Posterior vena cava (tissue), 2 donors: ENCODE measurements around the gene FAM24B. TPM values are rescaled to one million over a fixed set of nuclear protein-coding genes. Genes with fewer than 3 reads are reported as not detected.
"Not testable (repeated sequence)": the region's sequence is repeated elsewhere in the genome, so short reads cannot be mapped to it uniquely, and the experiment has no call there.

Source experiments
- DNase-seq: peaks from one replicate; pipeline ENCODE4 v3.0.0-alpha.2; 2020; ENCODE audit warnings: low spot score
- intact Hi-C, 2 donors: fragments of 100-400 bp; cut with DNase I; formaldehyde crosslinking; loops; one replicate each; pipeline versions ENCODE4 v1.14.1 to v1.14.2; 2022 to 2023
- long read RNA-seq, 2 donors: library from polyadenylated mRNA; unstranded; transcript quantifications; one replicate each; pipeline ENCODE4 v2.0.0, GENCODE V29; 2020 to 2021
- total RNA-seq, 2 donors: library from RNA; stranded (reverse); fragmentation: NEBNext Ultra II Directional; extraction: Animal tissue kit (Norgen Biotek cat#: 25700); gene quantifications; one replicate each; pipeline ENCODE4 v1.2.1, GENCODE V29; 2021
- donor health status: DM: yes; HTN: yes; CAD: no.
- donor health status: DM: yes; HTN: yes; CAD: no.

Gene FAM24B, protein sequence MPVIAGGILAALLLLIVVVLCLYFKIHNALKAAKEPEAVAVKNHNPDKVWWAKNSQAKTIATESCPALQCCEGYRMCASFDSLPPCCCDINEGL
- 1 to 10 TPM; 1.4 TPM for total RNA-seq
- long read RNA-seq, donor 1, result 0 reads
- long read RNA-seq, donor 2, result 0 reads

DNA sequence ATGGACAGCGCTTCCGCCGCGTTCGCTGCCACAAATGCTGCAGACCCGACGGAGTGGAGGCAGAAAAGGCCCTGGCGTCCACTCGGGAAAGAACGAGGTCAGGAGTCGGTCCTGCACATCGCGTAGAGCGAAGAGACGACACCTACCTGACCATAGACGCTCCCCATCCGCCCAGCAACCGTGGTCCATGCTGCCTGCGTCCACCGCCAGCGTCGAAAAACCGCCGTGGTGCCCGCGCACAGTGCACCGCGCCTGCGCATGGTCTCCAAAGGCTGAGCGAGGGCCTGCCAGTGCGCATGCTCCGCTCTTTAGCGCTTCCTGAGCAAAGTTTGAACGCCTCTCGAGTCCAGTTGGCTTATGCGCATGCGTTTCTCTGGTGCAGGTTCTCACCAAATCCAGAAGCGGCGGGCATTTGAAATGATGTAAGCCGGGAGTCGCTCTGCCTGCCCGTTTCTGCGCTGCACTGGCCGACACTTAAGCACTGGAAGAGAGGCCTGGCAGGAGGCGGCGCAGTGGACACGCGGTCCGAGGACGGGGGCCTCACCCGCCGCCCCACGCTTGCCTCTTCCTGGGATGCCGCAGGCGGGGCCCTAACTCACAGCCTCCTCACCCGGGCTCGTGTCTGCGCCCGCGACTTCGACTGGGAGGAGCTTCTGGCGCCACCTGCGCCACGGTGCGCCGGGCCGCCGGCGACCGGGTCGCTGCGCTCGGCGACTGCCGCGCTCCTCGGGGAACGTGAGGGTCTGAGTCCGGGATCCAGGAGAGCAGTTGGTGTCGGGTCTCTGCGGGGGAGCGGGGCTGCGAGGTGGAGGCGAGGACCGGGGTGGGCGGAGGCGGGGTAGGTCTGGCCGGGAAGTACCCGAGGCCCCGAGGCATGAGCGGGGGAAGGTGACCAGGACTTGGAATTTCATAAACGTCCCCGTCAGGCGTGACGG is at the start of gene FAM24B:
Gene FAM24B (minus strand): TSS at position 243 of the 935 bp plus-strand sequence. CDS start 29,066 bp downstream, outside the sequence.
- peak; percentile 97 for DNase-seq
- intact Hi-C loops, result loop anchor here in 1 of 2 donors (5.0 kb wide), 1 partner anchor 887 kb away; no protein-coding TSS in a partner anchor

DNA sequence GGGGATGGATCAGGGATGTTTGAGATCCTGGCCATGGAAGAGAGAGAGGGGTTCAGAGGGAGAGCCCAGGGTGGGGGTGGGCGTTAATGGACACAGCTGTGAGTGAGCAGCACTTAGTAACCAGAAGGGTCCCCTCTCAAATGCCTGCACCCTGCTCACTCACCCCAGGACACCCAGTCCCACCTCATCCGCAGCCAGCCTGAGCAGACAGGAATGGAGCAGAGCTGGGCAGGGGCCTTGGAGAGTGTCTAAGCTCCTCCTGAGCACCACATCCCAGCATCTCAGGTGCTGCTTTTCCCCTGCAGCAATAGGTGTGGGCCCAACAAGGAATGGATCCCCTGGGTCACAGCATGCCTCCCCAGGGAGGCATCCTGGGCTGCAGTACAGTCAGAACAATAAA is 36.3 kb upstream of the FAM24B start:
- intact Hi-C loops, result no loop called here
- no peak for DNase-seq

DNA sequence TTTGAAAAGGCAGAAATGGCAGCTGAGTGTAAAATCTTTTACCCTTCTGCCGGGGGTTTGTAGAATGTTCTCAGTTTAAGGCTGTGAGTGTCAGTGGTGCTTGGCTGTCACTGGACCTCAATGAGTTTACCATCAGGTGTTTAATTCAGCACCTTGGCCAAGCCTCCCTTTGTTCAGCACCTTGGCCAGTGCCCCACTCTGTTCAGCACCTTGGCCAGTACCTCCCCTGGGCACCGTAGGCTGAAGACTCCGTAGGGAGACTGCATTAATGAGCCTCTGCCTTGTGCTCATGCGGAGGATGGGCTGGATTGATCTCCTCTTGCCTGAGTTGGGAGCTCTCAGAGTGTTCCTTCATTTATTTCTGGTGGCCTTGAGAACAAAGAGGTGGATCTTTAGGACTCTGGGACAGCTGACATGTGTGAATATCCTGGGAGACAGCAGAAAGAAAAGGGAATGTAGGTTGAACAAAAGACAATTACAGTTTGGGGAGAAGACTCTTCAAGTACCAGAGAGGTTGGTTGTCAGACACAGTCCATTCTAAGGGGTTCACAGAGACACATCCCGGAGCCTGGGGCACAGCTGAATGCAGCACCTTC is 32.6 kb upstream of the FAM24B start:
- no peak for DNase-seq
- intact Hi-C loops, result no loop called here

DNA sequence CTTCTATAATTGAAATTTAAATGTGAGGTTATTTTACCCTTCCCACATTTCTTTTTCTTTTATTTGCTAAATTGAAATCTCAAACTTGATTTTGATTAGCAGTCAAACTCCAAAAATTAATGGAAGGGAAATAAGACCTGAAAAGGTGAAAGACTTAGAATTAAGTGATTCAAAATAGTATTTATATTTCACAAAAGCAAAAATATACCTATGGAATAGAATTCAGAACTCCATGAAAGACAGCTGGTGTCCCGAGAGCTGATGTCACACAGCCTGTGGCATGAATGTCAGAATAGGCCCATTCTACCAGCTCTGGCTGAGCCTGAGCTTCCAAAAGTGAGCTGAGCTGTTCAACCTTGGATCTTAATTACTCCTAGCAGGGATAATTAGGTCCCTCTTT is 30.9 kb upstream of the FAM24B start, which contains the start of gene FAM24A:
Gene FAM24A (plus strand): TSS at position 301 of the 400 bp plus-strand sequence. CDS start 1,025 bp downstream, outside the sequence.
- intact Hi-C loops, result no loop called here
- no peak for DNase-seq

DNA sequence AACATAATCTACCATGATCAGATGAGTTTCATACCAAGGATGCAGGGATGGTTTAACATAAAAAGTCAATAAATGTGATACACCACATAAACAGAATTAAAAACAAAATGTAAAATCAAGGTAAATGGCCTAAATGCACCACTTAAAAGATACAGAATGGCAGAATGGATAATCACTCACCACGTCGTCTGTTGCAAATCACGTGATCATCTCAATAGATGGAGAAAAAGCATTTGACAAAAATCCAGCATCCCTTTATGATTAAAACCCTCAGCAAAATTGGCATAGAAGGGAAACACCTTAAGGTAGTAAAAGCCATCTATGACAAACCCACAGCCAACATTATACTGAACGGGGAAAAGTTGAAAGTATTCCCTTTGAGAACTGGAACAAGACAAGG is 24.5 kb upstream of the FAM24B start:
- intact Hi-C loops, DNase-seq: not testable (repeated sequence)

DNA sequence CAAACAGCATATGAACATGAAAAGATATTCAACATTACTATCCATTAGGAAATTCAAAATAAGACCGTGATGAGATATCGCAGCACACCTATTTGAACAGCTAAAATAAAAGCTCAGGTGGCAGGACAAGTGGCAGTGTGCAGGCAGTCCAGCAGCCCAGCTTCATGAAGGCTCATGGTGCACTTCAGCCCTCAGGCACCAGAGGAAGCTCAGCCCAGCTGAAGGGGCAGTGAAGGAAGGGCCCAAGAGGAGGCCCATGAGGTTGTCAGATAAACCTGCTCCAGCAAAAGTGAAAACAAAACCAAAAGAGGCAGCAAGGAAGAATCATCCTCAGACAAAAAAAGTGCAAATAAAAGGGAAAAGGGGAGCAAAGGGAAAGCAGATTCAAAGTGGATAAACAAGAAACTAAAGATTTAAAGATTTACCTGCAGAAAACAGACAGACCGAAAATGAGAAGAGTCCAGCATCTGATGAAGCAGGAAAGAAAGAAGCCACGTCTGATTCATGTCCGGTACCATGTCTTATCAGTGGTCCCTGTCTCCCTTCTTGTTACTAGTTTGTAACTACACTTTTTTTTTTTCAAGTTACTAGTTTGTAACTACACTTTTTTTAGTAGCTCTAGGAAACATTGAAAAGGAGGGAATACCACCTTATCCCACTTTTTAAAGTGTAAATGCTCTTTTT is 15.0 kb upstream of the FAM24B start:
- intact Hi-C loops, result no loop called here
- DNase-seq, result no peak

DNA sequence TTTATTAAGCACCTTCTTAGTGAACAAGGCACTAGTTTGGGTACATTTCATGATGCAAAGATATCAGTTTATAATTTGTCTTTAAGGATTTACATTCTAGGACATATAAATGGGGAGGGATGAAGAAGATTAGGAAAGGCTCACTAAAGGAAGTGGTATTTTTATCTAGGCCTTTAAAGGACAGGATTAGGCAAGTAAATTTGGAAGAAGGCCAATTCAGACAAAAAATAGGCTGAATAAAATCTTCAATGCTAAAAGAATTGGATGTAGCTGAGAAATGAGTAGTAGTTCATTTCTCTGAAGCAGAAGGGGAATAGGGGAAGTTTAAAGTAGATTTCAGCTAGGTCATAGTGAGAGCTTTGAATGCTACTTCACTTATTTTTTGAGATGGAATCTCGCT is 4.8 kb upstream of the FAM24B start:
- no peak for DNase-seq
- intact Hi-C loops, result no loop called here

DNA sequence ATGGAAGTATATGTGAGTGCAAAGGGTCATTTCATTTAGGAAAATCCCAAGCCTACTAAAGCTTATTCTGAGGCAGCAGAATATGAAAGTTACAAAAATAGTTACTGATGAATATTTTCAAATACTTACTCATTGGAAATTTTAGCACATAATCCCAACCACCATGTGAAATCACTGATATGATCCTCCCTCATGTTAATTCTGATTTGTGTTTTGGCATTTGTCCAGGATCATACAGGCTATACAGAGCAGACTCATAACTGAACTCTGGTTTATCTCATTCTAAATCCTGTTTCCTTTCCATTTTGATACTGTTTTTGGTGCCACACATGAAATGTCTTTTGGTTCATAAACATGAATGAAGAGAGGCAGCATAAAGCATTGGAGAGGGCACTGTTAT is 3.4 kb upstream of the FAM24B start:
- no peak for DNase-seq
- intact Hi-C loops, result no loop called here

DNA sequence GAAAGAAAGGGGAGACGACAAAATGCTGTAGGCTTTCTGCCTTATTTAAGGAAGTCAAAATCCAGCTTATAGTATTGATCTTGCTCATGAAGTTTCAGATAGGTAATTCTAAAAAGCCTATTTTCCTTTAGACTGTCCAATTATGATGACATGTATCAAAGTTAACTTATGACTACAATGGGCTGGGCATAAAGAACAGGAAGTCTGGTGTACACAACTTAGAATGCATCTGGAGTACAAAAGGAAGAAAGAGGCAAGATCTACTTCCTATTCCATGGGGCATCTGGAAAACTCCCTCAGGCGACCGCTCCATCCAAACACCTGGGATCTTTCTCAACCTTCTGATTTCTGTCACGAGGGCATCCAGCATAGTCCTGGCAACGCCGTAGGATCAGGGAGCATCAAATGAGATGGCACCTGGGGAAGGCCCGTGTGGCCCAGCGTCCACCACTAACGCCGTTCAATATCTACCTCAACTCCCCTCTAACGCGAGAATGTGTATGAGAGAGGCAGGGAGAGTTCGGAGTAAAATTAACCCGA is 512 bp downstream of the FAM24B start:
- intact Hi-C loops, result loop anchor here in 1 of 2 donors (5.0 kb wide), 1 partner anchor 887 kb away; no protein-coding TSS in a partner anchor
- no peak for DNase-seq

DNA sequence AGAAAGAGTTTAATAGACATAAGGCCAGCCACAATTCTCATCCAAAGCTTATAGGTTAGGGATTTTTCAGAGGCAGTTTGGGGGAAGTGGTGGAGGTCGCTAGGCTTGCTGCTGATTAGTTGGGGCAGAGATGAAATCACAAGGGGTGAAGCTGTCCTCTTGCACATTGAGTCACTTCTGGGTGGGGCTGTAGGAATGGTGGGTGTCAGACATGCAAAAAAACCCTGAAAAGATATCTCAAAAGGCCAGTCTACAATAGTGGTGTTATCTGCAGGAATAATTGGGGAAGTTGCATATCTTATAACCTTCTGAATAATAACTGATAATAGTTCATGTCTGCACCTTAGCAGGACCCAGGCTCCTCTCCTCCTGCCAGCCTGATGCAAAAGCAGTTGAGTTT is 2.1 kb downstream of the FAM24B start:
- intact Hi-C loops, result loop anchor here in 1 of 2 donors (5.0 kb wide), 1 partner anchor 885 kb away; no protein-coding TSS in a partner anchor
- no peak for DNase-seq

DNA sequence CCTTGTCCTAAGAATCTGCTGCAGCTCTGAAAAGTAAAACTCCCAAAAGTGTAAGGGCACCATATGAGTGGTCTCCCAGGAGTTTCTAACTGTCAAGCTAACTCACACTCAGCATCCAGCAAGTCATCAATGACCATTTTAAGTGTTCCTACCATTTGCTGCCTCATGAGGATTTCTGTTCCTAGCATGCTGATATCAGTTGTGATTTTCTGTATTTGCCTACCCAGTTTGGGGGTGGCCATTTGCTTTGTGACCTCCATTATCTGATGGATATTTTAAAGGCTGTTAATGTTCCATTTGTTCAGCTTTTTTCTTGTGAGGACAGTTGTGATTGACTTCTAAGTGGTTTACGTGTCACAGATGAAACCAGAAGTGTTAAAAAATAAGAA is 2.9 kb downstream of the FAM24B start:
- no peak for DNase-seq
- intact Hi-C loops, result loop anchor here in 1 of 2 donors (5.0 kb wide), 1 partner anchor 884 kb away; no protein-coding TSS in a partner anchor

DNA sequence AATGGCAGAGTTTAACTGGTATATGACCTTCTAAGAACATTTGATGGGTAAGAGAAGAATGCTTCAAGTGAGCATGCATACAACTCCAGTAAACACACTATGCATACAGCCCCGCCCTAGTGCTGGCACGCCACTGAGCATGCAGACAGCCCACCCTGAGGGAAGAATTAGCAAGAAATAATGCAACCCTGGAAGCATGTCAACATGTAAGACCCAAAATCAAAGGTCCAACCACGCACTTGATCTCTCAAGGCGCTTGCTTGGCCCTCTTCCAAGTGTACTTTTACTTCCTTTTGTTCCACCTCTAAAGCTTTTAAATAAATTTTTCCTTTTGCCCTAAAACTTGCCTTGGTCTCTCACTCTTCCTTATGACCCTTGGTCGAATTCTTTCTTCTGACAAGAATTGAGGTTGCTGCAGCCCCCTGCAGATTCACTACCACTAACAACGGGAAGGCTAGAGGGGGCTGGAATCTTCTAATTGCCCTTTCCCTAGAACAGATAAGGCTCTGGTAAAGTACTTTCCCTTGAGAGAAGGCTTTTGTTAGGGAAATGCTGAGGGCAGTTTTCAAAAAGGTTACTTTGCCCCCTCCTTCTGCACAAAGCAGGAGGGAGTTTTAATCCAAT is 3.4 kb downstream of the FAM24B start:
- DNase-seq, result no peak
- intact Hi-C loops, result loop anchor here in 1 of 2 donors (5.0 kb wide), 1 partner anchor 884 kb away; no protein-coding TSS in a partner anchor

DNA sequence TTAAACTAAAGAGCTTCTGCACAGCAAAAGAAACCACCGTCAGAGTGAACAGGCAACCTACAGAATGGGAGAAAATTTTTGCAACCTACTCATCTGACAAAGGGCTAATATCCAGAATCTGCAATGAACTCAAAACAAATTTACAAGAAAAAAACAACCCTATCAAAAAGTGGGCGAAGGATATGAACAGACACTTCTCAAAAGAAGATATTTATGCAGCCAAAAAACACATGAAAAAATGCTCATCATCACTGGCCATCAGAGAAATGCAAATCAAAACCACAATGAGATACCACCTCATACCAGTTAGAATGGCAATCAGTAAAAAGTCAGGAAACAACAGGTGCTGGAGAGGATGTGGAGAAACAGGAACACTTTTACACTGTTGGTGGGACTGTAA is 7.4 kb downstream of the FAM24B start:
- DNase-seq, intact Hi-C loops: not testable (repeated sequence)

DNA sequence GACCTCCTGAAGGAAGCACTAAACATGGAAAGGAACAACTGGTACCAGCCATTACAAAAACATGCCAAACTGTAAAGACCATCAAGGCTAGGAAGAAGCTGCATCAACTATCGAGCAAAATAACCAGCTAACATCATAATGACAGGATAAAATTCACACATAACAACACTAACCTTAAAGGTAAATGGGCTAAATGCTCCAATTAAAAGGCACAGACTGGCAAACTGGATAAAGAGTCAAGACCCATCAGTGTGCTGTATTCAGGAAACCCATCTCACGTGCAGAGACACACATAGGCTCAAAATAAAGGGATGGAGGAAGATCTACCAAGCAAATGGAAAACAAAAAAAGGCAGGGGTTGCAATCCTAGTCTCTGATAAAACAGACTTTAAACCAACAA is 10.6 kb downstream of the FAM24B start:
- intact Hi-C loops, result not testable (repeated sequence)

DNA sequence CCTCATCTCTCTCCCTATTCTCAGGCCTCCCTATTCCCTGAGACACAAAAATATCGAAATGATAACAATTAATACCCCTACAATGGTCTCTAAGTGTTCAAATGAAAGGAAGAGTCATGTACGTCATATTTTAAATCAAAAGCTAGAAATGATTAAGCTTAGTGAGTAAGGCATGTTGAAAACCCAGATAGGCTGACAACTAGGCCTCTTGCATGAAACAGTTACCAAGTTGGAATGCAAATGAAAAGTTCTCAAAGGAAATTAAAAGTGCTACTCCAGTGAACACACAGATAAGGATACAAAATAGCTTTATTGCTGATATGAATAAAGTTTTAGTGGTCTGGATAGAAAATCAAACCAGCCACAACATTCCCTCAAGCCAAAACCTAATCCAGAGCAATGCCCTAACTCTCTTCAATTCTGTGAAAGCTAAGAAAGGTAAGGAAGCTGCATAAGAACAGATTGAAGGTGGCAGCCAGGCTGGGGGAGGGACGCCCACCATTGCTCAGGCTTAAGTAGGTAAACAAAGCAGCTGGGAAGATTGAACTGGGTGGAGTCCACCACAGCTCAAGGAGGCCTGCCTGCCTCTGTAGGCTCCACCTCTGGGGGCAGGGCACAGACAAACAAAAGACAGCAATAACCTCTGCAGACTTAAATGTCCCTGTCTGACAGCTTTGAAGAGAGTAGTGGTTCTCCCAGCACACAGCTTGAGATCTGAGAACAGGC is 12.5 kb downstream of the FAM24B start:
- DNase-seq, intact Hi-C loops: not testable (repeated sequence)

More for the DNA sequence above, 10.6 kb downstream of the FAM24B start:
- DNase-seq, result not testable (repeated sequence)

DNA sequence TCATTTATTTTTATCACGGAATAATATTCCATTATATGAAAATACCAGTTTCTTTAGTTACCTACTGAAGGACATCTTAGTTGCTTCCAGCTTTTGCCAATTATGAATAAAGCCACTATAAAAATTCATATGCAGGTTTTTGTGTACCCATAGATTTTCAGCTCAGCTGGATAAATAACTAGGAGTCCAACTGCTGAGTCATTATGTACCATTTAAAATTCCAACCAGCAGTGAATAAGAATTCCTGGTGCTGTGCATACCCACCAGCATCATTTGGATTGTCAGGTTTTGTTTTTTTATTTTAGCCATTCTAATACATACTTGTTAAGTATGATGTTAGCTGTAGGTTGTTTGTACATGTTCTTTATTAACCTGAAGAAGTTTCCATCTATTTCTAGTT is 14.5 kb downstream of the FAM24B start:
- DNase-seq, result no peak
- intact Hi-C loops, result no loop called here

DNA sequence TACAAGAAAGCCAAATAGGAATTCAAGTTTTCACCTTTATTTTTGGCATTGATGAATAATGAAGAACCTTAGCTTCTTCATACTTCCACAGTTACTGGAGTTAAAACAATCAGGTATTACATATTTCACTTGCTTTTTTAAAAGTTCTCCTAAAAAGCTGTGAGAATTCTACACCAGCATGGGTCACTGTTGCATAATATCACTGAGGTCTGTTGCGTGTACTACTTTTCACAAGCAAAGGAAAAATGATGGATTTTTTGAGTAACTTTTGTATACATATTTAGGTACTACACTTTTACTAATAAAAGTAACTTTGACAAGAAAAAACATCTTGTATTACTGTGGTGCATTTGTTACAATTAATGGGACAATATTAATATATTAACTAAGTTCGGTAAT is 15.2 kb downstream of the FAM24B start:
- DNase-seq, result no peak
- intact Hi-C loops, result no loop called here
